ENCODE results near the gene TMED10.

Gene TMED10

DNA sequence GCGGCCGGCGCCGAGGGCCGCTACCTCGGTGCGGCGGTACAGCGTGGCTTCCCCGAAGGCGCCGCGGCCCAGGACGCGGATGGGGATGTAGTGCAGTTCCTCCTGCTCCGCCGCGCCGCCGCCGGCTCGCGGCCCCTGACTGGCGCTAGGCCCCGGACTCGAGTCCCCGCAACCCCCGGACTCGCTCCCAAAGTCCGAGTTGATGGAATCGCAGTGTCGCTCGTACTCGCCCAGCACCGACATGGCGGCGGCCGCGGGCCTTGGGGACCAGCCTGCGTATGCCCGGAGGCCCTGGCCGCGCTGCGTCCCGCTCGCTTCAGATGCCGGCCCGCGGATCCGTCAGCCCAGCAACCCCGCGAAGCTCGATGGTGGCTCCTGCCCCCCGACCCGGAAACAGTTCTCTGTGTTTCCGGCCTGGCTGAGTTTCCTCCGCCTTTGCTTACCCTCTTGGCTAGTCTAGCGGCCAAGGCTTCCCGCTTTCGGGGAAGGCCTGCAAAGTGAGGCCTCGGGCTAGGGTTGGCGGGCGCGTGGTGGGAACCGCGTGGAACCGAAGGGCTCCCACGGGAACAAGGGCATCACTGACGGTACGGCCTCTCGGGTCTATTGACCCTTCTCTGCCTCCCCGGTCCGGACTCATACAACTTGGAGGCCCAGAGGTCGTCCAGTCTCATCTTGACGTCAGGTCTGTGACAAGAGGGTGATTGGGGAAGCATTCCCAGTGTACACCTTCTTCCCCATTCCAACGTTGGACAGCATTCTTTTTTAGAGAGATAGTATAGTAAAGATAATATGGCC is 49.5 kb downstream of the TMED10 start, which contains the start of gene NEK9:
TSS of gene NEK9 (minus strand) at position 370 of the 795 bp plus-strand sequence. CDS start at position 243, 127 bp downstream.
- TF ChIP-seq, protein P1, sequence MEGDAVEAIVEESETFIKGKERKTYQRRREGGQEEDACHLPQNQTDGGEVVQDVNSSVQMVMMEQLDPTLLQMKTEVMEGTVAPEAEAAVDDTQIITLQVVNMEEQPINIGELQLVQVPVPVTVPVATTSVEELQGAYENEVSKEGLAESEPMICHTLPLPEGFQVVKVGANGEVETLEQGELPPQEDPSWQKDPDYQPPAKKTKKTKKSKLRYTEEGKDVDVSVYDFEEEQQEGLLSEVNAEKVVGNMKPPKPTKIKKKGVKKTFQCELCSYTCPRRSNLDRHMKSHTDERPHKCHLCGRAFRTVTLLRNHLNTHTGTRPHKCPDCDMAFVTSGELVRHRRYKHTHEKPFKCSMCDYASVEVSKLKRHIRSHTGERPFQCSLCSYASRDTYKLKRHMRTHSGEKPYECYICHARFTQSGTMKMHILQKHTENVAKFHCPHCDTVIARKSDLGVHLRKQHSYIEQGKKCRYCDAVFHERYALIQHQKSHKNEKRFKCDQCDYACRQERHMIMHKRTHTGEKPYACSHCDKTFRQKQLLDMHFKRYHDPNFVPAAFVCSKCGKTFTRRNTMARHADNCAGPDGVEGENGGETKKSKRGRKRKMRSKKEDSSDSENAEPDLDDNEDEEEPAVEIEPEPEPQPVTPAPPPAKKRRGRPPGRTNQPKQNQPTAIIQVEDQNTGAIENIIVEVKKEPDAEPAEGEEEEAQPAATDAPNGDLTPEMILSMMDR (IDR thresholded peaks at IDR 0.05; ENCODE audit: low read depth, low read length, missing control alignments) = no peak
- DNase-seq (ENCODE audit: extremely low read depth, low read depth) = peak; percentile 52
- H3K4me3 ChIP-seq (replicated peaks; ENCODE audit: low read depth, low read length) = peak within 1 kb of the TSS; percentile 76

DNA sequence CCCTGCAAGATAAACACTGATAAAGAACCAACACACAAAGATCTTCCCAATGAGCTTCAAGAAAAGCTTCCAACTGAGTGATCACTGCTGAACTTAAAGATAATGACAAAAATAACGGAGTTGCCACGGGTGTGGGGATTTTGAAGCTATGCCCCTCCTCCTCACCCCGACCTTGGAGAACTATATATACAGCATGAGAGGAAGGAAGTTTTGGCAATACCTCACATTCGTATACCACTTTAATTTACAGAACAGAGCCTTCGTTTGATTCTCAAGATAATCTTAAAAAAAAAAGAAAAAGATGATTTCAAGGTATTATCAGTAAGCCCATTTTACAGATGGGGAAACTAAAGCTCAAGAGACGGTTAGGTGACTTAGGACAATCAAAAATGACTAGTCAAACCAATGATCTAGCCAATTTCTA is 50.3 kb downstream of the TMED10 start:
- TF ChIP-seq, protein P1 (IDR thresholded peaks at IDR 0.05; ENCODE audit: low read depth, low read length, missing control alignments) = no peak
- peak overlapping the region; percentile 76 for H3K4me3 ChIP-seq (replicated peaks; ENCODE audit: low read depth, low read length)
- DNase-seq (ENCODE audit: extremely low read depth, low read depth) = no peak

DNA sequence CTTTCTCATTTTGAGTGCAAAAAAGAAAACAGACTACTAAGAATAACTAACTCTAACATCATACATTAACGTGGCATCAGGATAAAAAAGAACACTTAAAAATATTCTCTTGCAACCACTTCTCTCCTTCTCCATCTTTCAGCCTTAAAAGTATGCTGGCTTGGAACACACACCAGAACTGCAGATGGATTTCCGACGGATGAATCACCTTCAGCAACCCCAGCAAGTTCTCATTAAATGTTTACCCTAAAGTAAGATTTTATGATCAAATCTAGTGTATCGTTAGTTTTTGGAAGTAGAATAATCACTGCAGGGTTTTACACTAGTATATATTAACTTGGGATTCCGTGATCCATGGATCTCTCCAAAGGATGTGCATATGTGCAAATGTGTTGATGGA is 50.8 kb downstream of the TMED10 start:
- TF ChIP-seq, protein P1 (IDR thresholded peaks at IDR 0.05; ENCODE audit: low read depth, low read length, missing control alignments) = no peak
- H3K4me3 ChIP-seq (replicated peaks; ENCODE audit: low read depth, low read length) = peak overlapping the region; percentile 76
- peak; percentile 30 for DNase-seq (ENCODE audit: extremely low read depth, low read depth)

DNA sequence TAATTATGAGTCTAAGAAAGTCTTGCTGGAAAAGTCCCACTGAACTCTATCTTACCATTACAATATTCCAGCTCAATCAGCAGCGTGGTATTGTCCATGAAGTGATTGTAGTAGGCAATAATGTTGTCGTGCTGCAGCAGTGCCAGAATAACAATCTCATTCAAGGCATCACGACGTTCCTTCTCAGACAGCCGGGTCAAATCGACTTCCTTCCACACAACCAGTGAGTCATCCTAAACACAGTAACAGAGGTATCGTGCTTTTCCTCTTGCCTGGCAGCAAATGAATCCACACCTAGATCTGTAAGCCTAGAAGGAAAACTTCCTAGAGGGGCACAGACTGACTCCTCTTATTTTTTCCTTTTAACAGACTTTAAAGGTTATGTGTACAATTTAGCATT is 52.4 kb downstream of the TMED10 start:
- H3K4me3 ChIP-seq (replicated peaks; ENCODE audit: low read depth, low read length) = no peak overlapping the region
- TF ChIP-seq, protein P1 (IDR thresholded peaks at IDR 0.05; ENCODE audit: low read depth, low read length, missing control alignments) = no peak
- peak; percentile 38 for DNase-seq (ENCODE audit: extremely low read depth, low read depth)

DNA sequence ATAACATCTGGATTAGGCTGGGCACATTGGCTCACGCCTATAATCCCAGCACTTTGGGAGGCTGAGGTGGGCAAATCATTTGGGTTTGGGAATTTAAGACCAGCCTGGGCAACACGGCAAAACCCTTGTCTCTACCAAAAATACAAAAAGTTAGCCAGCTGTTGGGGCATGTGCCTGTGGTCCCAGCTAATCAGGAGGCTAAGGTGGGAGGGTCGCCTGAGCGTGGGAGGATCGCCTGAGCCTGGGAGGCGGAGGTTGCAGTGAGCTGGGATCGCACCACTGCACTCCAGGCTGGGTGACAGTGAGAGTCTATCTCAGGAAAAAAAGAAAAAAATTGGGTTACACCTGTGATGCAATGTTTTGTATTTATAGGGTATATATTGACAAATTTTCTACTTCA is 54.9 kb downstream of the TMED10 start:
- no peak for DNase-seq (ENCODE audit: extremely low read depth, low read depth)
- TF ChIP-seq, protein P1 (IDR thresholded peaks at IDR 0.05; ENCODE audit: low read depth, low read length, missing control alignments) = no peak
- H3K4me3 ChIP-seq (replicated peaks; ENCODE audit: low read depth, low read length) = no peak overlapping the region

DNA sequence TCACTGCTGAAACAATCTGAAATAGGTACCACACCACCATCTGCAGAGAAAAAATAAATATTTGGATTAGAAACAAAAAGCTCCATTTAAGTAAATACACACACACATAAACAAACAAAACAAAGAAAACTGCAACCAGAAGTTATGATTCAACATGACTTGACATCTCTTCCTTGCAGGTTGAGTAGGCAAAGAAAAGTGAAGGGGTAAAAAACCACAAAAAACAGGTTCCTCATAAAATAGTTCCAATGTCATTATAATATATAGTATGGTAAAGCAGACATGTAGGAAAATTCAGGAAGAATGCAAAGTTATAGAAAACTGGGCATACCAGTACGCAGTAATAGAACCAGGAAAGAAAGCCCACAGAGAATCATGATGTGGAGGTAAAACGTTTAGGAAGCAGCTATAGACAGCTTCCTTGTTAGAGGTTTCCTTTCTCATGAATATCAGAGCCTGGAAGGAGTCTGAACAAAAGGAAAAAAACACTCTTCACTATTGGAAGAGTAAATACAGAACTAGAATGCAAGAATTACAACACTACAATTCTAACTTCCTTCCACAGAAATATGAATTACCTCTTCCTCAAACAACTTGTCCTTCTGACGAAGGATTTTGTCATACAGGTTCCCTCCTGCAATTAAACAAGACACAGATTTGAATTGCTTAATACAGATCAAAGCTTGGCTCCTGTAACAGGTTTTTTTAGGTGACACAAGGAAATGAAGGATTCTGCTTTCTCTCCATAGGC is 55.7 kb downstream of the TMED10 start:
- DNase-seq (ENCODE audit: extremely low read depth, low read depth) = no peak
- TF ChIP-seq, protein P1 (IDR thresholded peaks at IDR 0.05; ENCODE audit: low read depth, low read length, missing control alignments) = no peak
- H3K4me3 ChIP-seq (replicated peaks; ENCODE audit: low read depth, low read length) = no peak overlapping the region
